Right lobe of liver (tissue), 4 donors: Measurements from ENCODE around the gene MIPEP.

Experiments used
- CTCF ChIP-seq, 4 donors: fragments of 200-600 bp in 3 of 4; fragments of 450-650 bp in 1 of 4; IDR thresholded peaks; one replicate each; pipeline versions ENCODE4 v1.5.1 to v1.8.0; 2016 to 2022; ENCODE audit warnings: antibody characterized with exemption in 4 of 4, mild to moderate bottlenecking in 2 of 4
- POLR2A ChIP-seq: fragments of 450-650 bp; IDR thresholded peaks from one replicate; pipeline ENCODE4 v1.6.1; 2017; ENCODE audit warnings: antibody characterized with exemption, mild to moderate bottlenecking
- donor health status: DM: no; HTN: no; CAD: no.
- donor health status: DM: no; HTN: no; CAD: no.
- donor health status: DM: no; HTN: yes; CAD: no.

- TF ChIP-seq POLR2A, result no peak
- TF ChIP-seq CTCF (IDR thresholded peaks at IDR 0.05), result no peak
Measured at GRCh38 chr13:23804166-23804565, 85.0 kb downstream of the MIPEP start.
